ENCODE measurements around the gene QRICH2. TPM values are rescaled to one million over a fixed set of nuclear protein-coding genes. Genes with fewer than 3 reads are reported as not detected.

The QRICH2 gene
- total RNA-seq = 1 to 10 TPM in 5 of 6 donors, under 1 TPM in 1; 0.81 to 2.6 (median 1.6) TPM
- 1 to 10 TPM; 7.4 to 9.2 TPM for polyA plus RNA-seq

DNA sequence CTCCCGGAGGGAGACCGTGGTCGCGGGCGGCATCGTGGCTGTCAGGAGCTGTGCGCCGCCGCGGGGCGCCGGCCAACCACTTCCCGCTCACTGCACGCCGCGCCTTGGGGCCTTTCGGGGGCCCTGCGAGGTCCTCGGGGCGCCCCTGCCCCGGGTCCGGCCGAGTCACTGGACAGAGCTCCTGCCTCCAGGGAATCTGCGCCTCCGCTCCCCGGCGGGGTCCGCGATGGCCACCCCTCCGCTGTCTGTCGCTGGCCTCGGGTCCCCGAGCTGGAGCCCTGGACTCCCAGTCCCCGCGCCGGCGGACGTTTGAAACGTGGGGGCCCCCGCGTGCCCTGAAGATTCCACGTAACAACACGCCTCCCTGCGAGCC is at the start of gene QRICH2:
QRICH2 (minus strand) TSS at position 311 of the 373 bp plus-strand sequence; CDS start at position 33, 278 bp downstream.
- no peak within 1 kb of the TSS for H3K27ac ChIP-seq
- H3K9me3 ChIP-seq = no peaks in the 10 kb centered on the region
- intact Hi-C loops (cut with DNase I) = loop anchor here (5.0 to 10.0 kb wide), 3 partner anchors 79 to 89 kb away; no protein-coding TSS in a partner anchor
- no peaks in the 10 kb centered on the region for H3K27me3 ChIP-seq
- FAIRE-seq = no peak
- no peak for ATAC-seq
- H3K36me3 ChIP-seq = peaks cover 0 to 26% (median 0%) of the 10 kb centered on the region in 3 donors
- no peak for TF ChIP-seq CTCF (IDR thresholded peaks at IDR 0.05)
- no peak within 1 kb of the TSS for H3K4me3 ChIP-seq
- H3K4me1 ChIP-seq = no peaks in the 10 kb centered on the region
- DNase-seq = no peak
- 96 to 97% methylated on average over 44 of the region's 44 CpGs for WGBS, 2 donors

DNA sequence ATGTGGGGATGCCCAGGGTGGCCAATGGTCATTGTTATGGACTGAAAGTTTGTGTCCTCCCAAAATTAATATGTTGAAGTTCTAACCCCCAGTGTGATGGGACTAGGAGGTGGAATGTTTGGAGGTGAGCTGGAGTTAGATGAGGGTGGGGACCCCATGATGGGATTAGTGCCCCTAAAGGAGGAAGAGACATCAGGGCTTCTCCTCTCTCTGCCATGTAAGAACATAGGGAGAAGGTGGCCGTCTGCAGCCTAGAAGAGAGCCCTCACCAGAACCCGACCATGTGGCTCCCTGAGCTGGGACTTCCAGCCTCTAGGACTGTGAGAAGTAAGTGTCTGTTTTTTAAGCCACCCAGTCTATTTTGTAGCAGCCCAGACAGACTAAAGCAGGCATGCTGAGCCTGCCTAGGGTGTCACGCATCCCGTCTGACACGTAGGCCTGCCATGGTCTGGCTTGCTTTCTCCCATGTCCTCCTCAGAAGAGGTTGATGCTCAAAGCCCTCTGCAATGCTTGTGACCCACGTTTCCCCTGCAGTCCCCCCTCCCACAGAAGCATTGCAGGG is 49.6 kb upstream of the QRICH2 start:
- TF ChIP-seq CTCF (IDR thresholded peaks at IDR 0.05) = no peak
- FAIRE-seq = no peak
- WGBS, 2 donors = 74 to 79% methylated on average over 6 of the region's 6 CpGs
- Histone ChIP-seq H3K27ac (no peak overlapping the region), H3K27me3 (no peaks in the 10 kb centered on the region), H3K4me1 (peaks cover 0 to 1% (median under 1%) of the 10 kb centered on the region in 3 donors), H3K4me3 (no peak overlapping the region), H3K36me3 (no peaks in the 10 kb centered on the region), H3K9me3 (no peaks in the 10 kb centered on the region)
- intact Hi-C loops (cut with DNase I) = no loop called here
- peak in 1 of 6 donors; percentile 28 for DNase-seq
- ATAC-seq = no peak

- H3K36me3 ChIP-seq = no peaks in the 10 kb centered on the region
- FAIRE-seq = no peak
- no peak for TF ChIP-seq CTCF (IDR thresholded peaks at IDR 0.05)
- H3K9me3 ChIP-seq = no peaks in the 10 kb centered on the region
- peaks cover 2 to 8% (median 3%) of the 10 kb centered on the region in 3 donors for H3K4me1 ChIP-seq
- 59 to 60% methylated on average over 12 of the region's 12 CpGs for WGBS, 2 donors
- no peak overlapping the region for H3K27ac ChIP-seq
- peak in 1 of 6 donors; percentile 1 for DNase-seq
- no peak for ATAC-seq
- no peak overlapping the region for H3K4me3 ChIP-seq
- intact Hi-C loops (cut with DNase I) = no loop called here
- no peaks in the 10 kb centered on the region for H3K27me3 ChIP-seq
These were observed 48.9 kb upstream of the QRICH2 start for GRCh38 chr17:76356803-76357456.

DNA sequence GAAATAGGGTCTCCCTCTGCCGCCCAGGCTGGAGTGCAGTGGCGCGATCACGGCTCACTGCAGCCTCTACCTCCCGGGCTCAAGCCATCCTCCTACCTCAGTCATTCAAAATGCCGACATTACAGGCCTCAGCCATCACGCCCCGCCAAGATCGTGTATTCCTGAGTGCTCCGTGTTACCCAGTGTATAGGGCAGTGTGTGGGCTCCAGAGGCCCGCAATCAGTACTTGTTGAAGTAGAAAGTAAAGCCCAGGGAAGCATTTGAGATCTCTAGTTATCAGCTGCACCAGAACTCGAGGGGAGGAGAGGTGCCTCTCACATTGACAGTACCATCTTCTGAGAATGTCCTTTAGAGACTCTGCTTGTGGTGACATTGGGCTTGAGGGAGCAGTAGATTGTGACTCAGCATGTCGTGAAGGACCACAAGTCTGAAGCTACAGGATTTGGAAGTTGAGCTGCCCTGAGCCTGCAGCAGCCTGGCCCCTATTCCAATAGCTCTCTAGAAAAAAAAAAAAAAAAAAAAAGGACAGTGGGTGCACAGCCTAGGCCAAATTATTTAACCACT is 46.8 kb upstream of the QRICH2 start:
- ATAC-seq (no peak), DNase-seq (no peak), FAIRE-seq (no peak)
- no peaks in the 10 kb centered on the region for H3K36me3 ChIP-seq
- WGBS, 2 donors = 47 to 50% methylated on average over 13 of the region's 13 CpGs
- no peaks in the 10 kb centered on the region for H3K27me3 ChIP-seq
- intact Hi-C loops (cut with DNase I) = no loop called here
- peaks cover 2 to 16% (median 5%) of the 10 kb centered on the region in 3 donors for H3K4me1 ChIP-seq
- H3K9me3 ChIP-seq = no peaks in the 10 kb centered on the region
- H3K4me3 ChIP-seq = peak overlapping the region in 2 of 4 donors; percentile 86 to 98
- H3K27ac ChIP-seq = no peak overlapping the region
- TF ChIP-seq CTCF (IDR thresholded peaks at IDR 0.05) = no peak

Measured in pancreas (tissue), 10 donors.